Nephron progenitor cell (in vitro differentiated cells): ENCODE measurements around the gene MAP7.

ENCODE experiments used
- DNase-seq: peaks from one replicate; pipeline ENCODE4 v3.0.0; 2021
- H3K27ac Mint-ChIP-seq: 2 replicates; pipeline ENCODE4 v1.8.0; 2021; ENCODE audit warnings: mild to moderate bottlenecking, moderate library complexity, mixed read lengths
- H3K27me3 Mint-ChIP-seq: 2 replicates; pipeline ENCODE4 v1.8.0; 2021; ENCODE audit warnings: mild to moderate bottlenecking, low read depth, mixed read lengths; ENCODE audit not compliant: poor library complexity
- H3K36me3 Mint-ChIP-seq: 2 replicates; pipeline ENCODE4 v1.8.0; 2021; ENCODE audit warnings: low read depth, mixed read lengths
- H3K4me1 Mint-ChIP-seq: 2 replicates; pipeline ENCODE4 v1.8.0; 2021; ENCODE audit warnings: mixed read lengths
- H3K4me3 Mint-ChIP-seq: 2 replicates; pipeline ENCODE4 v1.8.0; 2021; ENCODE audit warnings: mild to moderate bottlenecking, moderate library complexity, mixed read lengths
- H3K9me3 Mint-ChIP-seq: 2 replicates; pipeline ENCODE4 v1.8.0; 2021; ENCODE audit warnings: mild to moderate bottlenecking, moderate library complexity, mixed read lengths
- CTCF ChIP-seq: fragments of 200-600 bp; sonication (generic); IDR thresholded peaks from 2 replicates; pipeline ENCODE4 v1.5.0; 2021; ENCODE audit warnings: antibody characterized with exemption

MAP7 gene

GRCh38 chr6:136475686-136476085, 74.5 kb downstream of the MAP7 start:
- Mint-ChIP-seq H3K4me3 (no peak overlapping the region), H3K36me3 (no peaks in the 10 kb centered on the region), H3K9me3 (peaks cover 3% of the 10 kb centered on the region), H3K4me1 (no peaks in the 10 kb centered on the region), H3K27ac (no peak overlapping the region), H3K27me3 (peaks cover 3% of the 10 kb centered on the region)
- DNase-seq, result no peak
- no peak for TF ChIP-seq CTCF

GRCh38 chr6:136474241-136474640, 76.0 kb downstream of the MAP7 start:
- no peak for DNase-seq
- no peak for TF ChIP-seq CTCF
- Mint-ChIP-seq H3K4me1 (peaks cover 6% of the 10 kb centered on the region), H3K27me3 (peaks cover 6% of the 10 kb centered on the region), H3K27ac (no peak overlapping the region), H3K4me3 (no peak overlapping the region), H3K9me3 (peaks cover 3% of the 10 kb centered on the region), H3K36me3 (no peaks in the 10 kb centered on the region)

- no peak for TF ChIP-seq CTCF
- H3K27ac Mint-ChIP-seq, result no peak overlapping the region
- H3K4me1 Mint-ChIP-seq, result peaks cover 17% of the 10 kb centered on the region
- H3K4me3 Mint-ChIP-seq, result no peak overlapping the region
- H3K36me3 Mint-ChIP-seq, result no peaks in the 10 kb centered on the region
- no peaks in the 10 kb centered on the region for H3K9me3 Mint-ChIP-seq
- DNase-seq, result no peak
- H3K27me3 Mint-ChIP-seq, result peaks cover 6% of the 10 kb centered on the region
These were observed 78.3 kb downstream of the MAP7 start for GRCh38 chr6:136471922-136472321.

GRCh38 chr6:136471372-136471771, 78.8 kb downstream of the MAP7 start:
- Mint-ChIP-seq H3K4me3 (no peak overlapping the region), H3K9me3 (no peaks in the 10 kb centered on the region), H3K4me1 (peaks cover 23% of the 10 kb centered on the region), H3K36me3 (no peaks in the 10 kb centered on the region), H3K27ac (no peak overlapping the region), H3K27me3 (peaks cover 6% of the 10 kb centered on the region)
- DNase-seq, result no peak
- TF ChIP-seq CTCF, result no peak

- Mint-ChIP-seq H3K36me3 (no peaks in the 10 kb centered on the region), H3K4me3 (no peak overlapping the region), H3K4me1 (peaks cover 23% of the 10 kb centered on the region), H3K27me3 (peaks cover 6% of the 10 kb centered on the region), H3K27ac (no peak overlapping the region), H3K9me3 (no peaks in the 10 kb centered on the region)
- no peak for TF ChIP-seq CTCF
- no peak for DNase-seq
These were observed 80.2 kb downstream of the MAP7 start for GRCh38 chr6:136470044-136470443.

- H3K4me1 Mint-ChIP-seq, result peaks cover 23% of the 10 kb centered on the region
- H3K27me3 Mint-ChIP-seq, result peaks cover 3% of the 10 kb centered on the region
- H3K4me3 Mint-ChIP-seq, result no peak overlapping the region
- no peaks in the 10 kb centered on the region for H3K36me3 Mint-ChIP-seq
- TF ChIP-seq CTCF, result no peak
- DNase-seq, result no peak
- H3K27ac Mint-ChIP-seq, result no peak overlapping the region
- H3K9me3 Mint-ChIP-seq, result no peaks in the 10 kb centered on the region
These were observed 81.1 kb downstream of the MAP7 start for GRCh38 chr6:136469154-136469553.
